T-cell (primary cell): ENCODE data around the gene SMLR1. TPM values are rescaled to one million over a fixed set of nuclear protein-coding genes. Genes with fewer than 3 reads are reported as not detected.
A peak's percentile ranks its signal among the peaks of the same experiment; 100 is the strongest.

Source experiments
- ATAC-seq, 4 experiments: fragments of 200-7000 bp in 3 of 4; fragments of 150-1000 bp in 1 of 4; cut with Tn5 transposase; replicated peaks in 1 of 4; 1 replicate in 3 of 4; 2 replicates in 1 of 4; pipeline ENCODE4 v1.10.0; 2021; ENCODE audit warnings: moderate library complexity in 3 of 4, mild to moderate bottlenecking in 2 of 4, moderate number of reproducible peaks in 1 of 4
- CTCF ChIA-PET, 2 donors: fragments of 300-600 bp; sonication (Branson Sonifier 250); formaldehyde crosslinking; loops; one replicate each; lab custom pipeline; 2022; ENCODE audit warnings: antibody characterized with exemption in 2 of 2; lab: Charles Lee
- POLR2A ChIA-PET, 2 donors: fragments of 300-600 bp; sonication (Branson Sonifier 250); formaldehyde crosslinking; loops; one replicate each; lab custom pipeline; 2022; ENCODE audit warnings: antibody characterized with exemption in 2 of 2; lab: Charles Lee
- DNase-seq, 35 experiments: peaks; one replicate each; pipeline versions ENCODE4 v3.0.0 to v3.0.0-alpha.2; 2013 to 2023
- H3K27ac ChIP-seq: one replicate; pipeline ENCODE4 v1.5.1; 2013; ENCODE audit warnings: low read length
- H3K27me3 ChIP-seq, 2 experiments: replicated peaks in 1 of 2; 1 replicate in 1 of 2; 2 replicates in 1 of 2; pipeline versions ENCODE4 v1.6.1 to v1.7.0; 2013; ENCODE audit warnings: low read length in 1 of 2, mixed read lengths in 1 of 2; ENCODE audit not compliant: control insufficient read depth in 2 of 2, insufficient read depth in 2 of 2; ENCODE audit errors: extremely low read depth in 1 of 2
- H3K36me3 ChIP-seq, 2 donors: 1 replicate in 1 of 2; 2 replicates in 1 of 2; pipeline versions ENCODE4 v1.6.1 to v1.7.0; 2013; ENCODE audit warnings: low read length in 1 of 2; ENCODE audit not compliant: control insufficient read depth in 2 of 2, insufficient read depth in 1 of 2; ENCODE audit errors: extremely low read depth in 1 of 2
- H3K4me1 ChIP-seq, 2 experiments: 1 replicate in 1 of 2; 2 replicates in 1 of 2; pipeline versions ENCODE4 v1.6.1 to v1.7.0; 2013; ENCODE audit warnings: low read length in 2 of 2, mixed read lengths in 1 of 2; ENCODE audit not compliant: insufficient read depth in 2 of 2, control insufficient read depth in 1 of 2; ENCODE audit errors: extremely low read depth in 1 of 2
- H3K4me3 ChIP-seq, 2 donors: 1 replicate in 1 of 2; 2 replicates in 1 of 2; pipeline versions ENCODE4 v1.5.1 to v1.7.0; 2013; ENCODE audit warnings: mild to moderate bottlenecking in 2 of 2, low read length in 1 of 2, moderate library complexity in 1 of 2; ENCODE audit not compliant: control insufficient read depth in 1 of 2; ENCODE audit errors: extremely low read depth in 1 of 2
- H3K9me3 ChIP-seq: 2 replicates; pipeline ENCODE4 v1.7.0; 2013
- H3K27ac Mint-ChIP-seq, 2 donors: one replicate each; pipeline ENCODE4 v1.8.0; 2020 to 2021; ENCODE audit warnings: mild to moderate bottlenecking in 2 of 2, mixed read lengths in 2 of 2
- H3K27me3 Mint-ChIP-seq, 2 donors: one replicate each; pipeline ENCODE4 v1.8.0; 2021 to 2022; ENCODE audit warnings: mixed read lengths in 2 of 2
- H3K36me3 Mint-ChIP-seq: one replicate; pipeline ENCODE4 v1.8.0; 2021; ENCODE audit warnings: mixed read lengths
- H3K4me1 Mint-ChIP-seq, 3 donors: one replicate each; pipeline ENCODE4 v1.8.0; 2020 to 2022; ENCODE audit warnings: mixed read lengths in 3 of 3, mild to moderate bottlenecking in 1 of 3
- H3K4me3 Mint-ChIP-seq, 3 donors: one replicate each; pipeline ENCODE4 v1.8.0; 2020 to 2022; ENCODE audit warnings: mild to moderate bottlenecking in 3 of 3, mixed read lengths in 3 of 3, moderate library complexity in 3 of 3
- H3K9me3 Mint-ChIP-seq, 3 donors: one replicate each; pipeline ENCODE4 v1.8.0; 2020 to 2022; ENCODE audit warnings: mixed read lengths in 3 of 3
- WGBS: methylation state at CpG from one replicate; pipeline ENCODE4 v1.1.5; 2013; ENCODE audit warnings: missing lambda C conversion rate; ENCODE audit not compliant: insufficient coverage; 5-methylcytosine and 5-hydroxymethylcytosine counted together
- total RNA-seq, 35 experiments: library from RNA in 6 of 35; stranded (reverse) in 6 of 35; fragments of 120-200 nt in 1 of 35; gene quantifications; one replicate each; pipeline versions ENCODE4 v1.2.1 to v1.2.4 and lab custom pipeline; 2013 to 2026

Gene SMLR1
- total RNA-seq, 5 donors from 2014 or later (not counting 1 experiment from before 2014, with no cell fraction given), result not detected

DNA sequence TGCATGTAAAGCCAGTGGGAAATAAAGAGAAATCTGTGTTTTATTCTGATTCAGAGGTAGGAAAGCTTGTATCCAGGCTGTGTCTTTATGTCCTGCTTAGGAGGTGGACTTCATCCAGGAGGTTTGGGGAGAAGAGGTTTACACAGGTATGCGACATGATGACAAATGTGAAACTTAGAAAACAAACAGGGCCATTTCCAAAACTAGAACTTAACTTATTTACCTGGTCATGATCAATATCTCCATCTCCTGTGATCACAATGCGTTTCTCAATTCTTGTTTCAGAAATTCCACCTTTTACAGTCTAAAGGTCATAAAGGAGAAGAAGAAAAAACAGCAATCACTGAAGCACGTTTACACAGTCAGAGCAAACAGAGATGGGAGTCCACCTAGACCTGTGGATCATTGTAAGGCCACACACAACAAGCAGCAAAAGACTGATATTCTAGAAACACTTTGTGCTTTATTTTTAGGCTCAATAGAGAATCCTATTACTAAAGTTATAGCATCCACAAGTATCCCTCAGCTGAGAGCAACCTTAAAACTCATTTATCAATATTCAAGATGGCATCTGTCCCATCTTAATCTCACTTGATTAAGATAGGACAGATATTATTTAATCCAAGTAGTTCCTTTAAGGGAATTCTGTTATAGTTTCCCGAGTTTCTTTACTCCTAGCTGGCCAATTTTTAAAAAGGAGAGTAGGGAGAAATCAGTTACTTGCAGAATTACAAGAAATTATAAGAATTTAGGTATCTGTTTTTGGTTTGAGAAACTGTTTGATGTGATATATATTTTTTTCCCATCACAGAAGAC, 36.4 kb downstream of the SMLR1 start:
- no CpG with 5 or more reads among the region's 4 CpGs for whole genome bisulfite sequencing
- H3K9me3 Mint-ChIP-seq, result no peaks in the 10 kb centered on the region

DNA sequence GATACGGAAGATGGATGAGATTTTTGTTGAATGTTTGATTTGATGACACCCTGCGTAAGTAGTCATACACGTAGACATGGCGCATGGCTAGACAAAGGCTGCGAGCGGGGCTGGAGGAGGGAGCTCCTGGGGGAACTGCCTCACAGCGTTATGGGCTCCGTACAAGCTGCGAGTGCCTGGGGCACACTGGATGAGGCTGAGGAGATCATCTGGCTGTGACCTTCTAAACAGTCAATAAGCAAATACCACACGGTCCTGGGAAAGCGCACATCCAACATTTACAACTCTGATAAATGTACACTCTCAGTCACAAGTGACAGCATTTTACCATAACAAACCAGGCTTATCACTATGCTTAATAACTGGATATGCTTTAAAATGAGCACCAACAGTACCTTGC, 37.1 kb downstream of the SMLR1 start:
- H3K36me3 ChIP-seq, result no peaks in the 10 kb centered on the region
- POLR2A ChIA-PET, result no interaction called here
- 98% methylated on average over 11 of the region's 11 CpGs for WGBS
- no peak overlapping the region for H3K4me3 ChIP-seq
- no peaks in the 10 kb centered on the region for H3K9me3 ChIP-seq
- Mint-ChIP-seq H3K36me3 (peaks cover 22% of the 10 kb centered on the region), H3K4me1 (no peaks in the 10 kb centered on the region), H3K27ac (no peak overlapping the region), H3K27me3 (no peaks in the 10 kb centered on the region), H3K4me3 (no peak overlapping the region), H3K9me3 (no peaks in the 10 kb centered on the region)
- H3K27me3 ChIP-seq, result no peaks in the 10 kb centered on the region
- no peak overlapping the region for H3K27ac ChIP-seq
- ATAC-seq (no peak), DNase-seq (no peak)
- H3K4me1 ChIP-seq, result no peaks in the 10 kb centered on the region
- CTCF ChIA-PET, result no interaction called here

More for the DNA sequence above, 36.4 kb downstream of the SMLR1 start:
- ChIA-PET CTCF (no interaction called here), POLR2A (no interaction called here)
- no peaks in the 10 kb centered on the region for H3K9me3 ChIP-seq
- H3K27me3 ChIP-seq, result no peaks in the 10 kb centered on the region
- H3K27ac Mint-ChIP-seq, result no peak overlapping the region
- no peak overlapping the region for H3K4me3 Mint-ChIP-seq
- no peaks in the 10 kb centered on the region for H3K4me1 Mint-ChIP-seq
- ATAC-seq, result no peak
- no peak overlapping the region for H3K4me3 ChIP-seq
- H3K36me3 ChIP-seq, result no peaks in the 10 kb centered on the region
- DNase-seq, result no peak
- H3K27ac ChIP-seq, result no peak overlapping the region
- H3K4me1 ChIP-seq, result no peaks in the 10 kb centered on the region
- H3K36me3 Mint-ChIP-seq, result peaks cover 17% of the 10 kb centered on the region
- H3K27me3 Mint-ChIP-seq, result no peaks in the 10 kb centered on the region

DNA sequence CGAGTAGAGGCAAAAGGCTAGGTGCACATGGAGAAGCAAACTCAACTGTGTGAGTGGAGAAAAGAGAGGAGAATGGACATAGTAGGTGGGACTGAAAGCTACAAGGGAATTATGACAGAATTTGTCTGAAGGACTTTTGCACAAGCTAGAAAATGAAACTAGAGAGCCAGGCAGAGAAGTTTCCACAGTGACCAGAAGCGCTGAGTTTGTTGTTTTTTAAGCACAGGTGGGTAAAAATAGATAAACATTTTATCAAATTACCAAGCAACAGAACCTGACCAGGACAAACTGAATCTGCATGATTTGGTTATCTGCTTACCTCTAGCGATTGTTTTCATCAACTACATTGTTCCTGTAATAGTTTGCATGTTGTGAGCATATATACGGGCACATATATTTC, 38.6 kb downstream of the SMLR1 start:
- Mint-ChIP-seq H3K27ac (no peak overlapping the region), H3K4me3 (no peak overlapping the region), H3K27me3 (no peaks in the 10 kb centered on the region), H3K9me3 (no peaks in the 10 kb centered on the region), H3K36me3 (peaks cover 29% of the 10 kb centered on the region), H3K4me1 (no peaks in the 10 kb centered on the region)
- Histone ChIP-seq H3K27ac (no peak overlapping the region), H3K9me3 (no peaks in the 10 kb centered on the region), H3K27me3 (no peaks in the 10 kb centered on the region), H3K4me1 (no peaks in the 10 kb centered on the region), H3K36me3 (no peaks in the 10 kb centered on the region), H3K4me3 (no peak overlapping the region)
- ATAC-seq (no peak), DNase-seq (no peak)
- WGBS, result 100% methylated on average over 1 of the region's 4 CpGs
- CTCF ChIA-PET, result no interaction called here
- POLR2A ChIA-PET, result no interaction called here

DNA sequence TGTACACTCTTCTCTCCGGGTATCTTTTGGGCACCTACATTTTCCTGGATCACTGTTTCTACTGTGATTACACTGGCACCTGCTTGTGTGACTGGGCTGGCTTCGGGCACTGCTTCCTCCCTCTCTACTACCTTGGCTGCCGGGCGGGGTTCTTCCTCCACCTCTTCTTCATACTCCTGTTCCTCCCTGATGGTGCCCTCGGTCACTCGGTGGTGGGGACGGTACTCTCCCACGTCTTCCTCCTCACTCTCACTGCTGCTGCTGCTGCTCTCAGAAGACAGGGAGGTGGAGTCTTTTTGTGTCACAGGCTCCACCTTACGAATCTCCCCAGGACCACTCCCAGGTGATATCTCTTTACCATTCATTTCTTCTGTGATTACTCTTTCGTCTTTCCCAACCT, 42.5 kb downstream of the SMLR1 start:
- Mint-ChIP-seq H3K27ac (no peak overlapping the region), H3K4me3 (no peak overlapping the region), H3K27me3 (no peaks in the 10 kb centered on the region), H3K36me3 (peaks cover 17% of the 10 kb centered on the region), H3K4me1 (peaks cover 3 to 6% (median 4%) of the 10 kb centered on the region in 3 donors), H3K9me3 (no peaks in the 10 kb centered on the region)
- ChIA-PET CTCF (no interaction called here), POLR2A (no interaction called here)
- Histone ChIP-seq H3K9me3 (no peaks in the 10 kb centered on the region), H3K4me3 (no peak overlapping the region), H3K36me3 (no peaks in the 10 kb centered on the region), H3K27me3 (no peaks in the 10 kb centered on the region), H3K27ac (no peak overlapping the region), H3K4me1 (no peaks in the 10 kb centered on the region)
- no peak for ATAC-seq
- DNase-seq, result no peak
- WGBS, result 85% methylated on average over 6 of the region's 10 CpGs

DNA sequence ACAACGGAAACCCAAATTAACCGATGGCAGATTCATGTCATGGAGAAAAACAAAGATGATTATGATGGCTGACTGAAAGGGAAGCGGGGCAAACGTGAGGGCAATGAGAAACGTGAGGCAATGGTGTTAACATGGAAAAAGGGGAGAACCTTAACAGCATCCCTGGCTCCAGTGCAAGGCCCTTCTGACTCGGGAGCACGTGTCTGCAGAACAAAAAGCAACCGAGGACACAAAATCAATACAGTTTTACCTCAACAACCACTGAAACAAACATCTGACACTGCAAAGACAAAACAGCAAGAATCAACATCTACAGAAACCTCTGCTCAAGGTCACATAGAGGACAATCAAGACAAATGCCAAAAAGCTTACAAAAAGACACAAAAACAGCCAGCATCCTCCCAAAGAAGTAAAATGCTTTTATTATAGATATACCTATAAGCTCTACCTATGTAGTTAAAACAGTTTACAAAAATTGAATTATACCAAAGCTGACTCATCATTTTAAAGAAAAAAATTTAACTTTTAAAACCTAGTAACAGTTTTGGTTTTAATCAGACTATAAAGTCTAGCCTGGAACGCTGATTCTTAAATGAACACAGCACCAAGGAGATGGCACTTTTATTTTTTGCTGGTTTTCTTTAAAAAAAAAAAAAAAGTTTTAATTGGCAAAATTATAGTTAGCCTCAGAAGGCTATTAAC, 43.1 kb downstream of the SMLR1 start:
- Mint-ChIP-seq H3K27ac (no peak overlapping the region), H3K4me1 (peaks cover 3 to 6% (median 4%) of the 10 kb centered on the region in 3 donors), H3K4me3 (no peak overlapping the region), H3K9me3 (no peaks in the 10 kb centered on the region), H3K27me3 (no peaks in the 10 kb centered on the region), H3K36me3 (peaks cover 16% of the 10 kb centered on the region)
- no peaks in the 10 kb centered on the region for H3K9me3 ChIP-seq
- no peak overlapping the region for H3K27ac ChIP-seq
- ATAC-seq, result no peak
- ChIA-PET CTCF (interaction anchor here (0.5 to 2.2 kb wide), 10 partner anchors 11 to 1044 kb away, joined by 3 to 8 read pairs (median 5); no protein-coding TSS in a partner anchor), POLR2A (no interaction called here)
- no peak for DNase-seq
- no peaks in the 10 kb centered on the region for H3K36me3 ChIP-seq
- H3K4me1 ChIP-seq, result no peaks in the 10 kb centered on the region
- no peak overlapping the region for H3K4me3 ChIP-seq
- H3K27me3 ChIP-seq, result no peaks in the 10 kb centered on the region
- WGBS, result 82% methylated on average over 7 of the region's 9 CpGs

DNA sequence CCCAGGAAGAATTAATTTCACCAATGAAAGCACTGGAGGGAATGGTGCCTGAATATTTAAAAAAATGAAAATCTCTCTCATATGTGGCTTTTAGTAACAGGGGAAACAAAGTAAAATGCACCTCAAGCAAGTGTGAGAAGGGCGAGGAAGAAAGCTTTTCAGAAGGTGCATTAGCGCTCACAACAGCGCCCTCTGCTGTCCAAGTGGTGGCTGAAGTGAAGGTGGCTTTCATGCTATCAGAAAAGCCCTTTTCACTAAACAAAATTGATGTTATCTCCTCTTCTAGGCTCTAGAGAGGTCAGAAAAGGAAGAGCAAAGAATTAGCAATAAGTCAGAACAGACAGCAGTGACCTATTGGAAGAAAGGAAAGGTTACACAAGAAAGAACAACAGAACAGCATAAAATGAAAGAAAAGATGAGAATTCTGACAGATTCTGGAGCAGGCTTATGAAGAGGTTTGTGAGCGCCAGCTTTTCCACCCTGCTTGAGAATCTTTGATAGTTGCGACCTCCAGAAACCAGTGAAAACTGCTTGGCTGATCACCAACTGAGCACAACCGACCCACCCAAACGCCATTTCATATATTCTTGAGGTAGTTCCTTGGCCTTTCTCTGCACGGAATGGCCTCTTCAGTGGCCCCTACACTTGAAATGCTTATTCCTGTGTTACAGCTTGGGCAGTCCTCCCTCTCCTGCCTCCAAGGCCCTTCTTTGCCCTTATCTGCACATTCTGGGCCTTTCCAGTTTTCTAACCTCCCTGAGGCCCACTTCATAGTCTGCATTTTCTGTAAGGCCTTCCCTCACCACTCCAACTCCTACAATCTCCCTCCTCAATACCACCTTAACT, 45.3 kb downstream of the SMLR1 start:
- Mint-ChIP-seq H3K36me3 (peaks cover 12% of the 10 kb centered on the region), H3K4me3 (no peak overlapping the region), H3K4me1 (peaks cover 3 to 6% (median 4%) of the 10 kb centered on the region in 3 donors), H3K27ac (no peak overlapping the region), H3K27me3 (no peaks in the 10 kb centered on the region), H3K9me3 (no peaks in the 10 kb centered on the region)
- peak; percentile 19 to 82 (median 62) for DNase-seq
- Histone ChIP-seq H3K27ac (no peak overlapping the region), H3K4me3 (no peak overlapping the region), H3K9me3 (no peaks in the 10 kb centered on the region), H3K36me3 (no peaks in the 10 kb centered on the region), H3K4me1 (no peaks in the 10 kb centered on the region), H3K27me3 (no peaks in the 10 kb centered on the region)
- ChIA-PET CTCF (interaction anchor here (0.7 to 2.2 kb wide), 8 partner anchors 8 to 823 kb away, joined by 3 to 8 read pairs (median 3); no protein-coding TSS in a partner anchor), POLR2A (no interaction called here)
- peak; percentile 35 to 58 (median 45) for ATAC-seq
- WGBS, result 100% methylated on average over 1 of the region's 8 CpGs
